ENCODE measurements around the gene HAO2.
A peak's percentile ranks its signal among the peaks of the same experiment; 100 is the strongest.

HAO2 gene

DNA sequence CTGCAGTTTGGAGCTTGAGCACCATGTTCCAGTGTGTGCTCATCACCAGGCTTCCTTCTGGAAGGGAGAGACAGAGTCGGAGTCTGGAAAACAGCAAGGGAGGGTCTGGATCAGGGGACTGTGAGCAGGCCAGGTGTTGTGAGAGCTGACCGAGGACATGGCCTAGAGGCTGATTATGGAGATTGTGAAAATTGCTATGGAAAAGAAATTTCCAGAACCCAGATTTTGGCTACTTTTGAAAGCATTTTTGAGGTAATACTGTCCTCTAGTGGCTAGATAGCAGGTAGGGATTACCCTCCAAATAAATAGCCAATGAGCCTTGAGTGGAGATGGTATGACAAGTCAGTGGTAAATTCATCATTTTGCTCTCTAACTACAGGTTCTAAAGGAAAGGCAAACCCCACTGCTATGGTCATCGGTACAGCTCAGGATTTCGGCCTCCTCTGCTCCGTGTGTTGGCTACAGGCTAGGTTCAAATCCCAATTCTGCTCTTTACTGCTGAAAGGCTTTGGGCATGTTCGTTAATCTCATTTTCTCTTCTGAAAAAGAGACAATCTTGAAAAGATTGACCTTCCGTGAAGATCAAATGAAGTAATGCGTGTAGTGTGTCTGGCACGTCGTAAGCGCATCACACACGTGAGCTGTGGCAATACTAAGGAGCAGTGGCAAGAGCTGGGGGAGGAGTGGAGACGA is 1.0 kb upstream of the HAO2 start:
- no peak overlapping the region for H3K4me3 ChIP-seq (ENCODE audit: low read length)
- peak; percentile 63 for DNase-seq (ENCODE audit: low read depth)
- TF ChIP-seq, protein P1, sequence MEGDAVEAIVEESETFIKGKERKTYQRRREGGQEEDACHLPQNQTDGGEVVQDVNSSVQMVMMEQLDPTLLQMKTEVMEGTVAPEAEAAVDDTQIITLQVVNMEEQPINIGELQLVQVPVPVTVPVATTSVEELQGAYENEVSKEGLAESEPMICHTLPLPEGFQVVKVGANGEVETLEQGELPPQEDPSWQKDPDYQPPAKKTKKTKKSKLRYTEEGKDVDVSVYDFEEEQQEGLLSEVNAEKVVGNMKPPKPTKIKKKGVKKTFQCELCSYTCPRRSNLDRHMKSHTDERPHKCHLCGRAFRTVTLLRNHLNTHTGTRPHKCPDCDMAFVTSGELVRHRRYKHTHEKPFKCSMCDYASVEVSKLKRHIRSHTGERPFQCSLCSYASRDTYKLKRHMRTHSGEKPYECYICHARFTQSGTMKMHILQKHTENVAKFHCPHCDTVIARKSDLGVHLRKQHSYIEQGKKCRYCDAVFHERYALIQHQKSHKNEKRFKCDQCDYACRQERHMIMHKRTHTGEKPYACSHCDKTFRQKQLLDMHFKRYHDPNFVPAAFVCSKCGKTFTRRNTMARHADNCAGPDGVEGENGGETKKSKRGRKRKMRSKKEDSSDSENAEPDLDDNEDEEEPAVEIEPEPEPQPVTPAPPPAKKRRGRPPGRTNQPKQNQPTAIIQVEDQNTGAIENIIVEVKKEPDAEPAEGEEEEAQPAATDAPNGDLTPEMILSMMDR (IDR thresholded peaks at IDR 0.05; ENCODE audit: insufficient read depth, low read depth, low read length, missing control alignments), result peak; percentile 97

DNA sequence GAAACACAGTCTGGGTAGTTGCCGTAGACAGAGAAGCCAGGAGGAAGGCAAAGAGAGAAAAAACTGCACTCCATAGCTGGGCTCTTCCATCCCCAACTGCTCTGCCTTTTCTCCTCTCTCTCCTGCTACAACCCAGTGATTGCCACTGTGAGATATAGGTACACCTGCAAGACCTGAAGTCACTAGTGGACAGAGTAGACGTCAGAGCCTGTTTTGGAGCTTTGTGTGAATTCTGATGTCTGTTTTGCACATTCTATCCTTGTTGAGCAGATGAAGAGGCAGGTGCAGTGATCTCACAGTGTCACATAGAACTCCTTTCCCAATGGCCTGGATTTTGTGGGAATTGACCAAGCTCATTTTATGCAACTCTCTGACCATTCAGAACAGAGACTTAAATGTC is 2.2 kb downstream of the HAO2 start:
- TF ChIP-seq, protein P1 (IDR thresholded peaks at IDR 0.05; ENCODE audit: insufficient read depth, low read depth, low read length, missing control alignments), result no peak
- H3K4me3 ChIP-seq (ENCODE audit: low read length), result no peak overlapping the region
- DNase-seq (ENCODE audit: low read depth), result no peak

DNA sequence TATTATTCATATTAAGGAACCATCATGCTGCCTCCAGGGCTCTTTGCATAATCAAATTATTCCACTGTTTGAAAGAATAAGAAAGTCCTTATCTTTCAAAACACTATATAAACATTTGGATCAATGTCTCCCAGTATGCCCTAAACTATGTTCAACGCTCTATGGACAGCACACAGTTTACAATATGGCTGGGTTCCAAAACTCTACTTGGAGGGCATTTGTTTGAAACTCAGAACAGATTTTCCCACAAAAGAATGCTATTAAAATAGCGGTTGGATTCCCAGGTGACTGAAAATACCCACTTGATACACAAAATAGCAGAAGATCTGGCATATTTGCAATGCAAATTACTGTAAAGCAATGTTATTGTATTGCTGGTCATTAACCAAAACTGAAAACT is 3.2 kb downstream of the HAO2 start:
- TF ChIP-seq, protein P1 (IDR thresholded peaks at IDR 0.05; ENCODE audit: insufficient read depth, low read depth, low read length, missing control alignments), result no peak
- DNase-seq (ENCODE audit: low read depth), result no peak
- no peak overlapping the region for H3K4me3 ChIP-seq (ENCODE audit: low read length)

DNA sequence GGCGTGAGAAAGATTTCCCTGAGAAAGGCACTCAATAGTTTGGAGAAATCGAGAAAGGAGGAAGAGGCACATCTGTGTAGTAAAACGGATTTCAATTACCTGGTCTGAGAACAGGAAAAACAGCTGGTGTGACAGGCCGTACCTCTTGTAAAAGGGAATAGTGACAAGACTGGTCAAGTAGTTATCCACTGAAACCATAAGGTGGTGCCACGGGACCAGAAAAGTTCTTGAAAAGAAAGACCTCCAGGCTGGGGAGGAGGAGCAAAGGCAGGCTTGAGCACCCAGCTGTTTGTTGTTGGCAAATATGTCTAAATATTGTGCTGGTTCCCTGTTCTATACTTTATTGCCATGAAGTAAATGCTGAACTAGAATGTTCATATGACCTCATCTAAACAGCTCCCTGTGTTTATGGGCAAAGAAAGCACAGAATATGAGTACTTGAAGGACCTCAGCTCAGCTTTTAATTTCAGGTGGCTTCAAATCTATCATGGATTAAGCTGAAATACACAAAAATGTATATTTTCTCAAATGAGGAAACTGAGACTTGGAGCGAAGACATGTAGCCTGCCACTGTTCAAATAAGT is 4.0 kb downstream of the HAO2 start:
- H3K4me3 ChIP-seq (ENCODE audit: low read length), result no peak overlapping the region
- peak; percentile 70 for DNase-seq (ENCODE audit: low read depth)
- TF ChIP-seq, protein P1 (IDR thresholded peaks at IDR 0.05; ENCODE audit: insufficient read depth, low read depth, low read length, missing control alignments), result no peak

DNA sequence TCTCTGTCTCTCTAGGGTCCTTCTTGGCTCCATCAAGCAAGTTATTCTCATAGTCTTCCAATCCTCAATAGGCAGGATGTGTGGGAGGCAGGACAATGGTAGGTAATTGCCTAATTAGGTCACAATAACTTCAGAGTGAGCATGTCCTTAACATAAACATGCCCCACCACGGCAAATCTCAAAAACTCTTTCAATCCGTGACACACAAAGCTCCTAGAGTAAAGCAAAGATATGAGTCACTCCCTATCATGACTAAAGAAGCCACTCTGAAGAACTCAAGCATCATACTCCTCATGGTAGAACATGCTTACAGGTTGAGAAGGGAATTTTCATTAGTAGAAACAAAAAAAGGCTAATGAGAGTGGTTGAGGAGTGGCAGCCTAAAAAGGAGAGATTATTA is 4.9 kb downstream of the HAO2 start:
- TF ChIP-seq, protein P1 (IDR thresholded peaks at IDR 0.05; ENCODE audit: insufficient read depth, low read depth, low read length, missing control alignments), result no peak
- peak; percentile 84 for DNase-seq (ENCODE audit: low read depth)
- no peak overlapping the region for H3K4me3 ChIP-seq (ENCODE audit: low read length)

DNA sequence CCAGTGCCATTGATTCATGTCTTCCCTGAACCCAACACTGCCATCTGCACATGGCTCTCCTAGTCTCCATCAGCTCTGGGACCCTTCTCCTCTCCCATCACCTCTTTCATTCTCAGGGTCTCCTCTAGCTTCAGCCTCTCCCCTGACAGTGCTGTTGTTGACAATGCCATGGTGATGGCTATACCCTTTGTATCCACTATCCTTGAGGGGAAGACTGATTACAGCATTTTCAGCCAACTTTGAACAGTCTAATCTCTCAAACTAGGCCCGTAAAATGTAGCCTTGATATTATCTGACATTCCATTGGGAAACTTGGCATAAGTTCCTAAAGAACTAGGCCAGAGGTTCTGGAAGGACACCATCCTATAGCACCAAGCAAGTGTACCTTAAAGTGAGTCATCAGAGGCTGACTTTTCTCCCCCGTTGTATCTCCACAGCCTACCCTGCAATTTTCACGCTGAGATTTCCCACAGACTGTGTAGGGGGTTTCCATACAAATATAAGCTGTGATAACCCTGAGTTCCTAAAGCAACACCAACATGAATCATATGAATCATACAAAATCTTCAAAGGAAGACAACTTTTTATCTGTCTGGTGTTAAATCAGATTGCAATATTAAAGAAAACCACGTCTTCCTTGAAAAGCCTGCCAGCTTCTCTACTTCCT is 5.8 kb downstream of the HAO2 start:
- TF ChIP-seq, protein P1 (IDR thresholded peaks at IDR 0.05; ENCODE audit: insufficient read depth, low read depth, low read length, missing control alignments), result no peak
- no peak overlapping the region for H3K4me3 ChIP-seq (ENCODE audit: low read length)
- DNase-seq (ENCODE audit: low read depth), result no peak

Data from epithelial cell of esophagus (primary cell).